ENCODE measurements around the gene HBG1.
"Not testable (repeated sequence)": the region's sequence is repeated elsewhere in the genome, so short reads cannot be mapped to it uniquely, and the experiment has no call there.

HBG1 gene

DNA sequence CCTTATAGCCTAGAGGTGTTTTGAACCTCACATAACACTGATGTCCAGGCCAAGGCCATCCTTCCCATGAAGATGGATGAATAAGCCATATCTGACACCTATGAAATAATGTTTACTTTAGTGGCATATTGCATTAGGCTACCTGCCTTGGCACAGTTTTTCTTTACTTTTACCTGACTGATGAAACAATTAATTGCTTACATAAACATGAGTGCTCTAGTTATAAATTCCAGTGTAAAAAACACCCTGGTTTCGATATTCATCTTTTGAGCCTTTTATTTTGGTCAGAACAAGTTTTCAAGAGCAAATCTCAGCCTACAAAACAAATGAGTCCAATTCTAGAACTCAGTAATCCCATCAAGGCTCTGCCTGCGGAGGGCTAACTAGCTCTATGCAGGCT is 27.0 kb upstream of the HBG1 start:
- DNase-seq = no peak

DNA sequence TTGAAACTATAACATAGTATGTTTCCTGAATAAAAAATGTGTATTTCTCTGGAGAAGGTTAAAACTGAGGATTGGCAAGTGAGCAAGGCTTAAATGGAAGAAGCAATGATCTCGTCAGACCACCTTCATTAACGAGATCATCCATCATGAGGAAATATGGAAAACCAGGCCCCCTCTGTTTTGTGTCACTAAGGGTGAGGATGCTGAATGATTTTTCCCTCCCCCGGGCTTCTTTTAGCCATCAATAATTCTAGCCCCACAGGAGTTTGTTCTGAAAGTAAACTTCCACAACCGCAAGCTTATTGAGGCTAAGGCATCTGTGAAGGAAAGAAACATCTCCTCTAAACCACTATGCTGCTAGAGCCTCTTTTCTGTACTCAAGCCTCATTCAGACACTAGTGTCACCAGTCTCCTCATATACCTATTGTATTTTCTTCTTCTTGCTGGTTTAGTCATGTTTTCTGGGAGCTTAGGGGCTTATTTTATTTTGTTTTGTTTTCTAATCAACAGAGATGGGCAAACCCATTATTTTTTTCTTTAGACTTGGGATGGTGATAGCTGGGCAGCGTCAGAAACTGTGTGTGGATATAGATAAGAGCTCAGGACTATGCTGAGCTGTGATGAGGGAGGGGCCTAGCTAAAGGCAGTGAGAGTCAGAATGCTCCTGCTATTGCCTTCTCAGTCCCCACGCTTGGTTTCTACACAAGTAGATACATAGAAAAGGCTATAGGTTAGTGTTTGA is 25.9 kb upstream of the HBG1 start:
- no peak for DNase-seq

- no peak for DNase-seq
Observed at GRCh38 chr11:5274395-5274794, 24.7 kb upstream of the HBG1 start.

DNA sequence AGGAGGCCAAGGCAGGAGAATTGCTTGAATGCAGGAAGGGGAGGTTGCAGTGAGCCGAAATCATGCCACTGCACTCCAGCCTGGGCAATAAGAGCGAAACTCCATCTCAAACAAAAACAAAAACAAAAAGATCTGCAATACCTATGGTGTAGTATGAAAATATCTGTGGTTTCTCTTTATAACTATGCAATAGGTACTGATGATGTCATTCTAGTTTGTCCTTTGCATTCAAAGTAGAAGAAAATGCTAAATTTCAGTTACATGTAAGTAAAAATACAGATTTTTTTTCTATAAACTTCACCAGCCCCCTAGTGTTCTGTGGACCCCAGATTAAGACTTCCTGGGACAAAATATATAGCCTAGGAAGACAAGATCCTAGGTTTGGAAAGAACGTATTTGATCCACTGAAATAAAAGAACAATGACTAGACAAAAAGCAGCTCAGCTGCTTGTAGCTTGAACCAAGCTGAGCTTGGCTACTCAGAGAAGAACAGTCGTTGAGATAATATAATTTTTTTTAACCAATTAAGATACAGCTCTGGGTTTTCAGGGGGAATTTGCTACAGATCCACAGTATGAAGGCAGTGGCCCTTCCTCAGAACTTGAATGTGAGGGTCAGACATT is 22.8 kb upstream of the HBG1 start:
- DNase-seq = no peak

DNA sequence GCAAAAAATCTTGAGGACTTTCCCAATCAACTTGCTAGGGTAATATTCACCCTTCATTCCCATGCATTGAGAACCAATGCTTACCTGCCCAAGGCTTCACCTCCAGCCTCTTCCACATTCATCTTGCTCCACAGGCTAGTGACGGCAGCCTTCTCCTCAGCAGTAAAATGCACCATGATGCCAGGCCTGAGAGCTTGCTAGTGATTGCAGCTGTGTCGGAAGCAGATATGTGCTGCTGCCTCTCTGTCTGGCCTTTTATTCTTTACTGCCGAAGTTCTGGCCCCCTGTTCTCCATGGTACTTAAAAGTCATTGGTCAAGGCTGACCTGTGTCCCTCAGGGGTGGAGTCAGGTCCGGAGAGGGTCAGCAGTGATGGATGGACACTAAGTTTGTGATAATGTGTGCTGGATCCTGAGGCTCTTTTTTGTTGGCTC is 20.1 kb upstream of the HBG1 start, which contains the start of gene HBE1:
Gene HBE1 (minus strand): TSS at position 231 of the 433 bp plus-strand sequence. CDS start 55 bp downstream, at position 176.
- no peak for DNase-seq

DNA sequence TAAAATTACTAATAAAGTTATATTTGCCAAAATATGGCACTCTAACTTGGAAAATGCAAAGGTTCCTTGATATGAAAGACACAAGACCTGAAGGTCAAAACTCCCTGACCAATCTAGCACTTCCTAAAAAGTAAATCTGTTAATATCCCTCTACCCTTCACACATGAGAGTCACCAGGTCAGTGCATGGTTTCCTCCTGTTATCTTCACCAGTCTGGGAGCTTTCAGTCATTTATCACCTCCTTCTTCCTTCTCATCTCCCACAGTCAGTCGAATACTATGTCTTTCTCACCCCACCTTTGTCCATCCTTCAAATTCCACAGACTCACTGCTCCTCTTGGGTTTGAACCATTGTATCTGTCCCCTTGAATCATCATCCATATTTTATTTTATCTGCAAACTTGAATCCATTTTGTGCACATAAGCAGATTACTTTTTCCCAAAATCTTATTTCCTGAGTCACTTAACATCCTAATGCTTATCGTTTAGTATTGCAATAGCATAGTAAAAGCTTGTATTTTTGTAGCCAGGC is 17.4 kb upstream of the HBG1 start:
- DNase-seq = no peak

GRCh38 chr11:5266609-5267008 is 17.0 kb upstream of the HBG1 start:
- DNase-seq = no peak

DNA sequence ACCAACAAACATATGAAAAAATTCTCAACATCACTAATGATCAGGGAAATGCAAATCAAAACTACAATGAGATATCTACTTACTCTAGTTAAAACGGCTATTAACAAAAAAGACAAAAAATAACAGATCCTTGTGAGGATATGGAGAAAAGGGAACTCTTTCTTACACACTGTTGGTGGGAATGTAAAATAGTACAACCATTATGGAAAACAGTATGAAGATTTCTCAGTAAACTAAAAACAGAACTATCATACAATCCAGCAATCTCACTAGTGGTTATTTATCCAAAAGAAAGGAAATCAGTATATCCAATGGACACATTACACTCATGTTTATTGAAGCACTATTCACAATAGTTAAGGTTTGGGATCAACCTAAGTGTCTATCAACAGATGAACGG is 16.2 kb upstream of the HBG1 start:
- no peak for DNase-seq

GRCh38 chr11:5258543-5259262 is 9.0 kb upstream of the HBG1 start:
- DNase-seq = no peak

GRCh38 chr11:5257296-5257695 is 7.6 kb upstream of the HBG1 start:
- DNase-seq = no peak

GRCh38 chr11:5254646-5255413 is 5.2 kb upstream of the HBG1 start, which contains the start of gene HBG2:
TSS of gene HBG2 (minus strand) at chr11:5254781. CDS start at chr11:5254728, 53 bp downstream.
- not testable (repeated sequence) for DNase-seq

DNA sequence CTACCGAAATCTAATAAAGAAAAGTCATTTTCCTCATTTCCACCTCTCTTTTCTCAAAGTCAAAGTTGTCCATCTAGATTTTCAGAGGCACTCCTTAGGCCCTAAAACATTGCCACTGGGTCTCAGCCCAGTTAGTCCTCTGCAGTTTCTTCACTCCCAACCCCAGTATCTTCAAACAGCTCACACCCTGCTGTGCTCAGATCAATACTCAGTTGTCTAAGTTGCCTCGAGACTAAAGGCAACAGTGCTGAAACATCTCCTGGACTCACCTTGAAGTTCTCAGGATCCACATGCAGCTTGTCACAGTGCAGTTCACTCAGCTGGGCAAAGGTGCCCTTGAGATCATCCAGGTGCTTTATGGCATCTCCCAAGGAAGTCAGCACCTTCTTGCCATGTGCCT is 4.4 kb upstream of the HBG1 start:
- not testable (repeated sequence) for DNase-seq

GRCh38 chr11:5253440-5253839 is 3.8 kb upstream of the HBG1 start:
- DNase-seq = not testable (repeated sequence)

GRCh38 chr11:5252919-5253265 is 3.2 kb upstream of the HBG1 start:
- no peak for DNase-seq

DNA sequence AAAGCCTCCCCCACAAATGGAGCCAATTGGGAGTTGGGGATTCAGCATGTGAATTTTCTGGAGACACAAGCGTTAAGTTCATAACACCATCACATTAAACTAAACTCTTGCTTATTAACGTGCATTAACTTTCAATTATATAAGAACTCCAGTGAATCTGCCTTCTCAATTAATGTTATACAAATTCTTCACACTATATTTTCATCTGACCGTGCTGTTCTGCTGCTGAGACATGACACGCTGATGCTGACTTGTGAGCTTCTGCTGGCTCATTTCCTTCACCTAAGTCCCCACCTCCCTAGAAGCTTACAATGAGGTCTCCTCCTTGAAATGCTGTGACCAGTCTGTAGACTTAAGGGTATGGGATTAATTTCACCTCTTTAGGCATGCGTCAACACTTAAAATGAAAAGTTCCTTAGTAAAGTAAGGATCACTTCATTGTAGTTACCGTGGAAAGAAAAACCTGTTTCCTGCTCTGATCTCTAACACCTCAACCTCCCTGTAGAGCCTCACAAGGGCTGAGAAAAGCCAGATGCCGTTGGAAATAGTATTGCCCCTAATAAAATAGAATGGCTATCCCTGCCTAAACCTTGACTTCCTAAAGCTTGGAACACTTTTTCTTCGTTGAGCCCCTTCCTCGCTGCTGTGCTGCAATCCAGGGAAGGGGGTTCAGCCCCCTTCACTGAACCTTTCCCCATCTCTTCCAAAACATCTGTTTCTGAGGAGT is 2.7 kb upstream of the HBG1 start:
- no peak for DNase-seq

DNA sequence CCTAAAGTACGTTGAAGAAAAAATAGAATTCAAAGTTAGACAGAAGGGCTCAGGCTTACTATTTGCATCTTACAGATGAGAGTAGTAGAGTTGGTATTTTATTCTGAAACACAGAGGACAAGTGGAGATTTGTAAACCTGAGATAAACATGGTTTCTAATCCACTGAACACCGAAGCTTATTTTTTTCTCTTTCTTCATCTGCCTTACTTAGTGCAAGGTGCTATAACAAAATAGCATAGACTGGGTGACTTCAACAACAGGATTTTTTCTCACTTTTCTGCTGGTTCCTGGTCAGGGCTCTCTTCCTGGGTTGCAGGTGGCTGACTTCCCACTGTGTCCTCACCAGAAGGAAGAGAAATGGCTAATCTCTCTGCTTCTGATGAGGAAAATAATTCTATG is 2.1 kb upstream of the HBG1 start:
- DNase-seq = no peak

- DNase-seq = no peak
Observed at GRCh38 chr11:5250543-5251204, 1.0 kb upstream of the HBG1 start.

GRCh38 chr11:5248498-5248897 is 1.2 kb downstream of the HBG1 start:
- not testable (repeated sequence) for DNase-seq

- no peak for DNase-seq
Observed at GRCh38 chr11:5247472-5248192, 2.0 kb downstream of the HBG1 start.

DNA sequence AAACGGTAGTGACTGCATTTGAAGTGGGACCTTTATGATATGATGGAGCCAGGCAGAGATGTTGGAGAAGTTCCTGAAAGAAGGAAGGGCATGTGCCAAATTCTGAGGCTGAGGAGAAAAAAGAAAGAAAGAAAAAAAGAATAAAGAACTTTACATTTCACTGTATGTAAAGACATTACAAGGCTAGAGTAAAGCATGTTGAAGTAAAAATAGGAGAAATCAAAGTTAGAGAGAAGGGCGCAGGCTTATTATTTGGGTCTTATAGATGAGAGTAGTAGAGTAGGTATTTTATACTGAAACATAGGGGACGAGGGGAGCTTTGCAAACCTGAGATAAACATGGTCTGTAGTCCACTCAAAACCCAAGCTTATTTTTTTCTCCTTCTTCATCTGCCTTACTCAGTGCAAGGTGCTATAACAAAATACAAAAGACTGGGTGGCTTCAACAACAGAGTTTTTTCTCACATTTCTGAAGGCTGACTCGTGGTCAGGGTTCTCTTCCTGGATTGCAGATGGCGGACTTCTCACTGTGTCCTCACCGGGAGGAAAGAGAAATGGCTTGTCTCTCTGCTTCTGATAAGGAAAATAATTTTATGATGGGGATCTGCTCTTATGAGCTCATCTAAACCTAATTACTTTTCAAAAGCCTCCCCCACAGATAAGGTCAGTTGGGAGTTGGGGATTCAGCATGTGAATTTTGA is 2.7 kb downstream of the HBG1 start:
- DNase-seq = no peak

All from NCI-H1092 (cell line).